Sigmoid colon (tissue), 4 donors: Measurements from ENCODE around the gene TIMP1.

Experiments
- CTCF ChIP-seq, 4 experiments: fragments of 450-650 bp in 3 of 4; fragments of 200-600 bp in 1 of 4; IDR thresholded peaks; one replicate each; pipeline ENCODE4 v1.5.1; 2016 to 2019; ENCODE audit warnings: antibody characterized with exemption in 4 of 4, mild to moderate bottlenecking in 3 of 4, moderate library complexity in 2 of 4
- EP300 ChIP-seq, 4 donors: sonication (generic); formaldehyde crosslinking; IDR thresholded peaks; one replicate each; pipeline ENCODE4 v1.6.1; 2017; ENCODE audit warnings: antibody characterized with exemption in 4 of 4
- POLR2A ChIP-seq, 2 donors: fragments of 450-650 bp; IDR thresholded peaks; one replicate each; pipeline ENCODE4 v1.6.1; 2016; ENCODE audit warnings: antibody characterized with exemption in 2 of 2, mild to moderate bottlenecking in 2 of 2, moderate library complexity in 2 of 2

GRCh38 chrX:47539860-47540259, 42.4 kb upstream of the TIMP1 start:
- TF ChIP-seq CTCF (IDR thresholded peaks at IDR 0.05) (no peak), POLR2A (IDR thresholded peaks at IDR 0.05) (no peak), EP300 (IDR thresholded peaks at IDR 0.05) (no peak)
